ENCODE results near the gene SLC1A7.

Gene SLC1A7

DNA sequence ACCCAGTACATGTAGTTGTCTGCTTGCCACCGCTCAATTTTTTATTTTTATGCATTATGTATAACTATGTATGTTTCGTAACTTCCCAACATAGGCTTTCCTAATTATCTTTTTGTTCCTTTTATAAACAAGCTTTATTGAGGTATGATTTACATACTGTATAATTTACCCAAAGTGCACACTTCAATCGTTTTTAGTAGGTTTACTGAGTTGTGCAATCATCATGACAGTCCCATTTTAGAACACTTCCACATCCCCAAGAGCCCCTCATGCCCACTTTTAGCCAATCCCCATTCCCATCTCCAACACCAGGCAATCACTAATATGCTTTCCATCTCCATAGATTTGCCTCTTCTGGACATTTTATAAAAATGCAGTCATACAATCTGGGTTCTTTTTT, 14.3 kb upstream of the SLC1A7 start:
- Histone ChIP-seq H3K79me2 (ENCODE audit: insufficient read depth, low read length) (no peaks in the 10 kb centered on the region), H3K9me3 (ENCODE audit: low read length) (no peaks in the 10 kb centered on the region), H3K9me2 (ENCODE audit: low read depth, low read length) (no peaks in the 10 kb centered on the region), H4K20me1 (ENCODE audit: insufficient read depth, low read length) (no peaks in the 10 kb centered on the region), H3K27me3 (ENCODE audit: insufficient read depth, low read length) (no peaks in the 10 kb centered on the region), H3K4me3 (ENCODE audit: low read depth, low read length, poor library complexity, severe bottlenecking) (no peak overlapping the region), H3K27ac (ENCODE audit: low read depth, low read length, poor library complexity, severe bottlenecking) (no peak overlapping the region), H3F3A (ENCODE audit: insufficient read depth, low read length) (no peaks in the 10 kb centered on the region), H3K36me3 (ENCODE audit: insufficient read depth, low read length) (no peaks in the 10 kb centered on the region), H2AFZ (ENCODE audit: low read length) (no peak overlapping the region), H3K4me1 (ENCODE audit: insufficient read depth, low read length, severe bottlenecking) (no peaks in the 10 kb centered on the region), H3K4me2 (ENCODE audit: low read length) (no peak overlapping the region), H3K9ac (ENCODE audit: low read length) (no peak overlapping the region)
- TF ChIP-seq, protein P1, sequence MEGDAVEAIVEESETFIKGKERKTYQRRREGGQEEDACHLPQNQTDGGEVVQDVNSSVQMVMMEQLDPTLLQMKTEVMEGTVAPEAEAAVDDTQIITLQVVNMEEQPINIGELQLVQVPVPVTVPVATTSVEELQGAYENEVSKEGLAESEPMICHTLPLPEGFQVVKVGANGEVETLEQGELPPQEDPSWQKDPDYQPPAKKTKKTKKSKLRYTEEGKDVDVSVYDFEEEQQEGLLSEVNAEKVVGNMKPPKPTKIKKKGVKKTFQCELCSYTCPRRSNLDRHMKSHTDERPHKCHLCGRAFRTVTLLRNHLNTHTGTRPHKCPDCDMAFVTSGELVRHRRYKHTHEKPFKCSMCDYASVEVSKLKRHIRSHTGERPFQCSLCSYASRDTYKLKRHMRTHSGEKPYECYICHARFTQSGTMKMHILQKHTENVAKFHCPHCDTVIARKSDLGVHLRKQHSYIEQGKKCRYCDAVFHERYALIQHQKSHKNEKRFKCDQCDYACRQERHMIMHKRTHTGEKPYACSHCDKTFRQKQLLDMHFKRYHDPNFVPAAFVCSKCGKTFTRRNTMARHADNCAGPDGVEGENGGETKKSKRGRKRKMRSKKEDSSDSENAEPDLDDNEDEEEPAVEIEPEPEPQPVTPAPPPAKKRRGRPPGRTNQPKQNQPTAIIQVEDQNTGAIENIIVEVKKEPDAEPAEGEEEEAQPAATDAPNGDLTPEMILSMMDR (IDR thresholded peaks at IDR 0.05; ENCODE audit: low read length) = no peak
- no peak for TF ChIP-seq EZH2 (IDR thresholded peaks at IDR 0.05; ENCODE audit: borderline replicate concordance, low read length)

GRCh38 chr1:53155945-53156344, 13.5 kb upstream of the SLC1A7 start:
- no peaks in the 10 kb centered on the region for H3K79me2 ChIP-seq (ENCODE audit: insufficient read depth, low read length)
- TF ChIP-seq EZH2 (IDR thresholded peaks at IDR 0.05; ENCODE audit: borderline replicate concordance, low read length) = no peak
- no peaks in the 10 kb centered on the region for H4K20me1 ChIP-seq (ENCODE audit: insufficient read depth, low read length)

GRCh38 chr1:53155534-53155933, 13.1 kb upstream of the SLC1A7 start:
- no peak for TF ChIP-seq EZH2 (IDR thresholded peaks at IDR 0.05; ENCODE audit: borderline replicate concordance, low read length)
- TF ChIP-seq, protein P1 (IDR thresholded peaks at IDR 0.05; ENCODE audit: low read length) = no peak
- Histone ChIP-seq H4K20me1 (ENCODE audit: insufficient read depth, low read length) (no peaks in the 10 kb centered on the region), H3K36me3 (ENCODE audit: insufficient read depth, low read length) (no peaks in the 10 kb centered on the region), H3K4me2 (ENCODE audit: low read length) (no peak overlapping the region), H3K27me3 (ENCODE audit: insufficient read depth, low read length) (no peaks in the 10 kb centered on the region), H2AFZ (ENCODE audit: low read length) (no peak overlapping the region), H3K4me1 (ENCODE audit: insufficient read depth, low read length, severe bottlenecking) (no peaks in the 10 kb centered on the region), H3K4me3 (ENCODE audit: low read depth, low read length, poor library complexity, severe bottlenecking) (no peak overlapping the region), H3K79me2 (ENCODE audit: insufficient read depth, low read length) (no peaks in the 10 kb centered on the region), H3K9ac (ENCODE audit: low read length) (no peak overlapping the region), H3K27ac (ENCODE audit: low read depth, low read length, poor library complexity, severe bottlenecking) (no peak overlapping the region), H3F3A (ENCODE audit: insufficient read depth, low read length) (no peaks in the 10 kb centered on the region), H3K9me3 (ENCODE audit: low read length) (no peaks in the 10 kb centered on the region), H3K9me2 (ENCODE audit: low read depth, low read length) (no peaks in the 10 kb centered on the region)

More at GRCh38 chr1:53155945-53156344, 13.5 kb upstream of the SLC1A7 start:
- Histone ChIP-seq H3K9me3 (ENCODE audit: low read length) (no peaks in the 10 kb centered on the region), H3K9me2 (ENCODE audit: low read depth, low read length) (no peaks in the 10 kb centered on the region), H3K27ac (ENCODE audit: low read depth, low read length, poor library complexity, severe bottlenecking) (no peak overlapping the region), H3K4me3 (ENCODE audit: low read depth, low read length, poor library complexity, severe bottlenecking) (no peak overlapping the region), H3K27me3 (ENCODE audit: insufficient read depth, low read length) (no peaks in the 10 kb centered on the region), H3K4me1 (ENCODE audit: insufficient read depth, low read length, severe bottlenecking) (no peaks in the 10 kb centered on the region), H3K4me2 (ENCODE audit: low read length) (no peak overlapping the region), H2AFZ (ENCODE audit: low read length) (no peak overlapping the region), H3F3A (ENCODE audit: insufficient read depth, low read length) (no peaks in the 10 kb centered on the region), H3K36me3 (ENCODE audit: insufficient read depth, low read length) (no peaks in the 10 kb centered on the region), H3K9ac (ENCODE audit: low read length) (no peak overlapping the region)

- H3K9me2 ChIP-seq (ENCODE audit: low read depth, low read length) = no peaks in the 10 kb centered on the region
- no peak overlapping the region for H3K4me2 ChIP-seq (ENCODE audit: low read length)
- no peaks in the 10 kb centered on the region for H3K4me1 ChIP-seq (ENCODE audit: insufficient read depth, low read length, severe bottlenecking)
- H3F3A ChIP-seq (ENCODE audit: insufficient read depth, low read length) = no peaks in the 10 kb centered on the region
- no peak overlapping the region for H2AFZ ChIP-seq (ENCODE audit: low read length)
- no peaks in the 10 kb centered on the region for H4K20me1 ChIP-seq (ENCODE audit: insufficient read depth, low read length)
- H3K27ac ChIP-seq (ENCODE audit: low read depth, low read length, poor library complexity, severe bottlenecking) = no peak overlapping the region
- no peak overlapping the region for H3K9ac ChIP-seq (ENCODE audit: low read length)
- H3K79me2 ChIP-seq (ENCODE audit: insufficient read depth, low read length) = no peaks in the 10 kb centered on the region
- no peaks in the 10 kb centered on the region for H3K9me3 ChIP-seq (ENCODE audit: low read length)
- H3K27me3 ChIP-seq (ENCODE audit: insufficient read depth, low read length) = no peaks in the 10 kb centered on the region
- H3K4me3 ChIP-seq (ENCODE audit: low read depth, low read length, poor library complexity, severe bottlenecking) = no peak overlapping the region
- no peaks in the 10 kb centered on the region for H3K36me3 ChIP-seq (ENCODE audit: insufficient read depth, low read length)
- TF ChIP-seq, protein P1 (IDR thresholded peaks at IDR 0.05; ENCODE audit: low read length) = no peak
- TF ChIP-seq EZH2 (IDR thresholded peaks at IDR 0.05; ENCODE audit: borderline replicate concordance, low read length) = no peak
Measured at GRCh38 chr1:53154859-53155438, 12.5 kb upstream of the SLC1A7 start.

All from OCI-LY1 (cell line).